Stimulated activated CD4-positive, alpha-beta T cell treated with anti-CD3 and anti-CD28 coated beads, Interleukin-2, amount 100 ng/mL, for 4 hours (primary cell): ENCODE data around the gene CRELD2.
"Not testable (repeated sequence)": the region's sequence is repeated elsewhere in the genome, so short reads cannot be mapped to it uniquely, and the experiment has no call there.

Source experiments
- DNase-seq: peaks from one replicate; pipeline ENCODE4 v3.0.0-alpha.2; 2020; ENCODE audit warnings: low read depth

The CRELD2 gene

DNA sequence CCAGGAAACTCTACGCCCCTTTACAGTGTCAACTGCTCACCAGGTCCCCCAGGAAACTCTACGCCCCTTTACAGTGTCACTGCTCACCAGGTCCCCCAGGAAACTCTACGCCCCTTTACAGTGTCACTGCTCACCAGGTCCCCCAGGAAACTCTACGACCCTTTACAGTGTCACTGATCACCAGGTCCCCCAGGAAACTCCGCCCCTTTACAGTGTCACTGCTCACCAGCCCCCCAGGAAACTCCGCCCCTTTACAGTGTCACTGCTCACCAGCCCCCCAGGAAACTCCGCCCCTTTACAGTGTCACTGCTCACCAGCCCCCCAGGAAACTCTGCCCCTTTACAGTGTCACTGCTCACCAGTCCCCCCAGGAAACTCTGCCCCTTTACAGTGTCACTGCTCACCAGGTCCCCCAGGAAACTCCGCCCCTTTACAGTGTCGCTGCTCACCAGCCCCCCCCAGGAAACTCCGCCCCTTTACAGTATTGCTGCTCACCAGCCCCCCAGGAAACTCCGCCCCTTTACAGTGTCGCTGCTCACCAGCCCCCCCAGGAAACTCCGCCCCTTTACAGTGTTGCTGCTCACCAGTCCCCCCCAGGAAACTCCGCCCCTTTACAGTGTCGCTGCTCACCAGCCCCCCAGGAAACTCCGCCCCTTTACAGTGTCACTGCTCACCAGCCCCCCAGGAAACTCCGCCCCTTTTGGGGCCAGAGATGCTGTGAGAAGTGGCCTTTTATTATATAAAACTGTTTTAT is 26.8 kb downstream of the CRELD2 start:
- not testable (repeated sequence) for DNase-seq

DNA sequence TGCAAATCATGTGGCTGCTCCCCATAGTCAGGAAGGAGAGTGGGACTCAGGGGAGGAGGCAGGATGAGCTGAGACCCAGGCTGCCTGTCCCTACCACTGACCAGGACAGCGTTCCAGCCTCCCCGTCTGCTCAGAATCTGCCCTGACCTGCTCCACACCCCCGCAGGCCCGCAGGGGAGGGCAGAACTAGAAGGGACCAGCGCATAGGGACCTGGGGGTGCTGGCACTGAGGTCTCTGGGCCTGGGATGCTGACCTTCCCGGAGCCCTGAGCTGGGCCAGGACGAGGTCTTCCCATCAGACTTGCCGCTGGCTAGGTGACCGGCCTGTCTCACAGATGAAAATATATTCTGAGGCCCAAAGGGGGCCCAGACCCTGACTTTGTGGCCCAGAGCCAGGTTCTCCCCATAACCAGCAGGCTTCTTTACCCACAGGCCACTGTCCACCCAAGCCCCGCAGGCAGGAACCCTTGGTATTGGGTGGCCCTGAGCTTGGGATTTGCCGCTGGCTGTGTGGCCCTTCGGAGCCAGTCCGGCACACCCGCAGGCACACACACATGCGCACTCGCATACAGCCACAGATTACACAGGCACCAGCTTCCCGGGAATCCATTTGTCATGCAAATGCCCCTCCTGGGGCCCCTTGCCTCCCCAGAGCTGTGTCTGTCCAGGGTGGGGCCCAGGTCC is 28.3 kb downstream of the CRELD2 start:
- no peak for DNase-seq

DNA sequence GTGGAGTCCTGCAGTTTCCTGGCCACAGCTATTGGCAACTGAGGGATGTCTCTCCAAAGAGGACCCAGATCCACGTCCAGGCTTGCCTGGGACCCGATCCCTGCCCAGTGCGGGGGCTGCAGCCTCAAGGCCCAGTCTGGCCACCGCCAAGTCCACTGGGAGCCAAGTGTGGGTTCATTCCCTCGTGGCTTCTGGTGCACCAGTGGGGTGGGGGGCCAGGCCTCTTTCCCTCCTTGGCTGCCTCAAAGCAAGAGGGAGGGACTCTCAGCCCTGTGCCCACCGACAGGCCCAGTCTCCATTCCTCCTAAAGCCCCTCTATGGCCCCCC is 28.8 kb downstream of the CRELD2 start:
- no peak for DNase-seq

DNA sequence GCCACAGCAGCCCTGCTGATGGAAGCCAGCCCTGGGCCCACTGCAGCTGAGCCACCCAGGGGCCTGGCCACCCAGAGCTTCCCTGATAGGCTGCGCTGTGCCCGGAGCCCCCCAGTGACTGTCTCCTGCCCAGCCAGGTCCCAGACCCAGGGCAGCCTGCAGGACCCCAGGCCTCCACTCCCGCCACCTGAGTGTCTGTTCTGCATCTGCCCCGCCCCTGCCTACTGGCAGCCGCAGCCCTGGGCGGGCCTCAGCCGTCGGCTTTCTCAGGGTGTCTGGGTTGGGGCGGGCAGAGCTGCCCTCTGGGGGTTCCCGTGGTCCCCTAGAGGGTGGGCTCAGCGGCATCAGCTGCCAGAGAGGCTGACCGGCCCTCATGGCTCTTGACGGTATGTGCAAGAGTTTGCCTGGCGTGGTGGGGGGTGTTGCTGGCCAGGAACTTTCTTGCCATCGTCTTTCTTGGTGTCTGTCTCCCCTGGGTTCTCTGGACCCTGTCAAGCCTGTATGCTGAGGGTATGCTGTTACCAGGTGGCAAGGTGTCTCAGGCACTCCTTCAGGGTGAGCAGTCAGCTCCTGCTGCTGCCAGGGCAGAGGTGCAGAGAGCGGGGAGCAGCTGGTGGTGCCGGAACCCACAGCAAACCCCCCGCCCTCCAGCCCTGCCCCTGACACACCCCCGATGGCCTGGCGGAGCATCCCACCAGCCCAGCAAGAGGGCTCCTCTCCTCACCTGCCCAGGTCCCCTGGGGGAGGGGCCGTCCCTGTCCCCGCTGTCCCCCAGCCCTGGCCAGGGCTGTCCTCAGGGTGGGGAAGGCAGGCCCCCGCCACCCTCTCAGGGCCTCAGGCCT is 29.9 kb downstream of the CRELD2 start:
- DNase-seq: no peak

DNA sequence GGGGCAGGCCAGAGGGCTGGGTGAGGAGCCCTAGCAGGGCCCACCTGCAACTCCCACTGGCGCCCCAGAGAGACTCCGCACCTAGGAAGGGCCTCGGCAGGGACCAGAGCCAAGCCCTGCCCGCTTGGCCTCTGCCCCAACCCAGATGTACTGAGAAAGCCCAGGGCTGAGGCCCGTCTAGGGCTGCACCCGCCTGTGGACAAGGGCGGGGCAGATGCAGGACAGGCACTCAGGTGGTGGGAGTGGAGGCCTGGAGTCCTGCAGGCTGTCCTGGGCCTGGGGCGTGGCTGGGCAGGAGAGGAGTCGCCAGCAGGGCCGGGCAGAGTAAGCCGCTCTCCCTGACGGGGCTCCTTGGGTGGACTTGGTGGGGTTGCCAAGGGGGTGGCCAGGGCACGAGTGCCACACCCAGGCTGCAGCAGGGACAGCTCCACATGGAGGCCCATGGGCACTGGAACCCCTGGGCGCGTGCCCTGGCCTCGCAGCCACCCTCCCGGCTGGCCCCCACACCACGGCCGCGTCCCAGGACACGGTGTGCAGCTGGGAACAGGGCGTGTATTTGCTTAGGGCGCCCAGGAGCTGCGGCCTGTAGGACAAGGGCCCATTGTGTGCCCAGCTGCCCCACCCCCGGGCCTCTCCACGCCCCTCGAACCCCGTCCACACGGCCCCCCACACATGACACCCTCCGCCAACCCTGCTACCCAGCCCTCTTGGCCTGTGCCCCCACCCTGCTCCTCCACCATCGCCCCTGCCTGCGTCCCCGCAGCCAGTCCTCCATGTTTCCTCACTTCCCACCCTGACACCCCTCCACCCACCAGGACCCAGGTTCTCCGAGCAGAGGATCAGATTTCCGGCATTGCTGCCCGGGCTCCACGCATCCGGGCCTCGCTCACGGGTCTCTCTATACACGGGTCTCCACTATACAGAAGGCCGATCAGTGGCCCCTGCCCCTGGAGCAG is 30.8 kb downstream of the CRELD2 start:
- DNase-seq: no peak

DNA sequence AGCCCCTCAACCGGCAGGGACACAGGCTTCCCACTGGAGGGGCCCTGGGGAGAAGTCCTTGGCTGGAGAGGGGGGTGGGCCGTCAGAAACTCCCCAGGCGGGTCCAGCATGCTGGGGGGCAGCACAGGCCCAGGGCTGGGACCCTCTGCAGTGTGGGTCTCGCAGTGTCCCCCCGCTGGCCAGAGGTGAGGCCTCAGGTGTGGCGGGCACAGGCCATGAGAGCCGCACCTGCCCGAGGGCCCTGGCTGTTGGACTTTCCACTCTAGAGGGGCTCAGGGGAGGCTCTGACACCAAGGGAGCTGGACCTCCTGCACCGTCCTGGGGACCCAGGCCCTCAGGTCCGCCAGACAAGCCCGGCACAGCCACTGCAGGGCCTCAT is 31.5 kb downstream of the CRELD2 start:
- DNase-seq: no peak

DNA sequence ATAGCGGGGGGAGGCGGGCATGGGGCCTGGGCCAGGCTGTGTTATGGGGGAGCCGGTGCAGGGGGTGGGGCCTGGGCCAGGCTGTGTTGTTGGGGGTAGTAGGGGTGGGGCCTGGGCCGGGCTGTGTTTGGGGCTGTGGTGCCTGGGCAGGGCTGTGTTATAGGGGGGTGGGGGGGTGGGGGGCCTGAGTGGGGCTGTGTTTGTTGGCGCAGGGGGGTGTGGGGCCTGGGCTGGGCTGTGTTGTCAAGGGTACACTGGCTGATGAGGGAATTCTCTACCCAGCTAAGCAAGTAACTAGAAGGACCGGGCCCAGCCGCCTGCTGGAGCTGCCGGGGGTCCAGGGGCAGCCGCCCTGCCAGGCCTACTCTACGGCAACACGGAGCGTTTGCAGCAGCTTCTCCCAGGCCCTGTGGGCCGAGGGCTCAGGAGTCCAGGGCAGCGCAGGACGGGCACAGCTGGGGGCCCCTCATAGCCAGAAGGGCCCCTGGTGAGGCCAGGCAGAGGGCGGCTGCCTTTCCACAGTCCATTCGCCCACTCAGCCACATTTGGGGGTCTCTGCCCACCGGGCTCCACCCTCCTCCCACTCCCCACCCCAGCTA is 32.1 kb downstream of the CRELD2 start:
- DNase-seq: no peak

DNA sequence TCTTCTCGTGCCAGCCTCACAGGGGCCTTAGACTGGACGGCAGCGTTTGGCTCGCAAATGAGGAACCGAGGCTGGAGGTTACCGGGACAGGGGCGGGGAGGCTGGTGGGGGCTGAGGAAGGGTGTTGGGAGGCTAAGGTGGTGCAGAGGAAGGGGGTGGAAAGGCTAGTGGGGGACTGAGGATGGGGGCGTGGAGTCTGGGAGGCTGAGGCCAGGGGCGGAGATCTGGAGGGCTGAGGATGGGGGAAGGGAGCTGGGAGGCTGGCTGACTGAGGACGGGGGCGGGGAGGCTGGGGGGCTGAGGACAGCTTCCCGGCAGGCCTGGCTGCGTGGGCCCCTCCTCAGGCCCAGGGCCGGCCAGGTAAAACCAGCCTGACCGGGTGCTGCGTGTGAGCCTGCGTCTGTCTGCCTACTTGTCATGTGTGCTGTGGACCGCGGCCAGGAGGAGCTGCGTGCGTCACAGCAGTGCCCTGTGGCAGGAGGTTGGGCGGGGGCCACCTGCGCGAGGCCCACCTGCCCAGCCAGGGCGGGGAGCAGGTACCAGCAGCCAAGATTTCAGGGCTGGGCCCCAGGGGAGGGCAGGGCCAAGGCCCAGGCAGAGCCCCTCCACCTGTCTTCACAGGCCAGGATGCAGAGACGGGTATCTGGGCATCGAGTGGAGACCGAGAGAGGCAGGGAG is 32.7 kb downstream of the CRELD2 start:
- DNase-seq: no peak

DNA sequence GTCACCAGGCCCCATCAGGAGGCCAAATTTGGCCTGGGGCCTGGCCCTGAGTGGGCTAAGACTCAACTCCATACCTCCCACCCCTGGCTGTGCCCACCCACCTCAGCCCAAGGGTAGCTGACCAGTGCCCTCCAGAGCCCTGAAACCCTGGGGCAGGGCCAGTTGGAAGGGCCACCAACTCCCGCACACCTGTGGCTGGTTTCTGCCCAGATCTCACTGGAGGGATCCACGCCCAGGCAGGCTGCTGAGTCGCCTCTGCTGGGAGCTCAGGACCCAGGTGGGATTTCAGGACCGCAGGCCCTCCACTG is 33.2 kb downstream of the CRELD2 start:
- no peak for DNase-seq

DNA sequence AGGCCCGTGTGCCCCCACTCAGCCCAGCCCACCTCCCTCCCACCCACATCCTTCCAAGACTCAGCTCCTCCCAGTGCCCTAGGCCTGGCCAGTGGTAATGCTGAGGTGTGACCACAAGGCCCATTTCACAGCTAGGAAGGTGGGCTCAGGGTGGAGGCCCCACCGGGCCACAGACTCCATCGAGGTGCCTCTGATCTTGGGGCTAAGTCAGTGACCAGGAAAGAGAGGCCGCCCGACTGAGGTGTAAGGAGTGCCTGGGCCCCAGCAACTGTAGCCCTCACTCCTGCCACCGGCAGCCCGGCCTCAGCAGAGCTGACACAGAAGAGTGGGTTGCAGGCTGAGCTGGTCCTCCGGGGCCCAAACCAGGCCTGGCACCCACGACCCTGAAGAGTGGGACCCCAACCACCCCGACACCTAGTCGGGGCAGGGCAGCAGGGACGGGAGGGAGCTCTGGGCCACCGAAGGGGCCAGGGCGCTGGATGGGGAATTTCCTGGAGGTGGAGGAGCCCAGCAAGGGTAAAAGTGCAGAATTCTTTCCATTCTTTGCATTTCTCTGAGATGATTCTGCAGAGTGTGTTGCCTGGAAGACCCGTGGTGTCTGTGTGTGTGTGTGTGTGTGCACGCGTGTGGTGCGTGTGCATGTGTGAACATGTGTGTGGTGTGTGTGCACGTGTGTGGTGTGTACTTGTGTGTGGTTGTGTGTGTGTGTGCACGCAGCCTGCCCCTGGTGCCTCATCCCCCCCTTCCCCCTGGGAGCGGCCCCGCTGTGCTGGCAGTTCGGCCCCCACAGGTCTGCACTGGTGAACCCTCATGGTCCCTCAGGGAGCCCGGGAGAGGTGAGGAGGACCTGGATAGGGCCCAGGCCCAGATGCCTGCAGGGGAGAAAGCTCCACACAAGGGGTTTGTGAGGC is 33.8 kb downstream of the CRELD2 start:
- DNase-seq: no peak

DNA sequence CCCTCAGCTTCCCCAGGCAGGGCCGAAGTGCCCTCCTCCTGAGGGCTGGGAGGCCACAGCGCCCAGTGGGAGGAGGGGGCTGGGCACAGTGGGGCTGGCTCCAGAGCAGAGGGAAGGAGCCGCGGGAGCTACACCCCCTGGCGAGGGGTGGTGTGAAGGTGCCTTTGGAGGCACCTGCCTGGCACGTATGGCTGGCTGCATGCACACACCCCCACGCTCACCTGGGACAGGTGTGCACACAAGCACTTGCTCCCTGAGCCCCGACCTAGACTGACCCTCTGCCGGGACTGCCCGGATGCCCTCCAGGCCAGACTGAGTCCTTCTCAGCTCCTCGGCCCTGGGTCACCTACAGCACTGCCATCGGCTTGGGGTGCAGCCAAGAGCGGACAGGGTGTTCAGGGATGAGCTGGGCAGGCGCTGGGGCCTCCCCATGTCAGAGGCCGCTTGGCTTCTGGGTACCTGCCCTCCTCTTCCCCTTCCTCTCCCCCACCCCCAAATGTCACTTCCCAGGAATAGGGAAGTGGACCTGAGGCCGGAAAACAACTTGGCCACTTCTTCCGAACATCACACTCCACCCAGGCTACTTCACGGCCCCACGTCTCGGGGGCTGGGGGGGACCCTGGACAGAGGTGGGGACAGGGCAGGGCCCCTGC is 34.7 kb downstream of the CRELD2 start:
- no peak for DNase-seq

DNA sequence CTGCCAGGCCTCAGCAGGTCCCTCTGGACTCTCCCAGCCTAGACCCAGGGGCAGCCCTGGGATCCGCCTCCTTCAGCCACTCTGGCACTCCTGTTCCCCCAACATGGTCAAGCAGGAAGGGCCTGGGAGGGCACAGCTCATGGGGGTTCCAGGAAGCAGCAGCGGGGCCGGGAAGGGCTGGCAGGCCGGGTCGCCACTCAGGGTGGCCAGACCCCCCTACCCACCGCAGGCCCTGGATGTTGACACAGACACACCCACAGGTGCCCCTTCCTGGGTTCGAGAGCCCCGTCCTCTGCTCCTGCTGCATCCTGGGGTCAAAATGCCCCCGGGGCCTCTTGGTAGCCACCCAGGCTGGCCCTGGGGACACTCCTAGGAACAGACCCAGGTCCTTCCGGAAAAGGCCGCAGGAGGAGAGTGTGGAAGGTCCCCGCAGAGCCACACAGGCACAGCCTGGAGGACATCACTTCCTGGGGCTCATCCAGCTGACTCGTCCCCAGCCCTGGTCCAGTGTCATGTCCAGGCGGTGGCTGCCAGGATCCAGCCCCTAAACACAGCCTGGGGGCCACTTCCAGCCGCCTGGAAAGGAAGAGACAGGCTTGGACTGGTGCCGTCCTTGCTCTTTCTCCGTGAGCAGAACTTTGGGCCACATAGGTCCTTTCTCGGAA is 35.4 kb downstream of the CRELD2 start:
- DNase-seq: no peak

DNA sequence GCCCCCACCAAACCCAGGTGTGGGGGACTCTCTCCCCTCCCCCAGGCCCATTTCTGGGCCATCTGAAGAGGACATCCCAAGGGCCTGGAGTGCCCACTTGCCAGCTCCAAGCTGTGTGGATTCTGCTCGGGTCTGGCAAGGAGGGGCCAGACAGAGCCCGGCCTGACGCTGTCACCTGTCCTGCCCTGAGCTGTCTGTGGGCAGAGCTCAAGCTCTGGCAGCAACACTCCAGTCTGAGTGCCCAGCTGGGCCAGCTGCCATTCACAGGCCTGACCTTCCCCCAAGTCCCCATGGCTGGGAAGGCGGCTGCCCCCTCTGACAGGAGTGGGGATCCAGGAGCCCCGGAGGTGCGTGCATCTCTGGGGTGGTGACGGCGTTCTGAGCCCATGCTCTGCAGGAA is 35.9 kb downstream of the CRELD2 start:
- no peak for DNase-seq

DNA sequence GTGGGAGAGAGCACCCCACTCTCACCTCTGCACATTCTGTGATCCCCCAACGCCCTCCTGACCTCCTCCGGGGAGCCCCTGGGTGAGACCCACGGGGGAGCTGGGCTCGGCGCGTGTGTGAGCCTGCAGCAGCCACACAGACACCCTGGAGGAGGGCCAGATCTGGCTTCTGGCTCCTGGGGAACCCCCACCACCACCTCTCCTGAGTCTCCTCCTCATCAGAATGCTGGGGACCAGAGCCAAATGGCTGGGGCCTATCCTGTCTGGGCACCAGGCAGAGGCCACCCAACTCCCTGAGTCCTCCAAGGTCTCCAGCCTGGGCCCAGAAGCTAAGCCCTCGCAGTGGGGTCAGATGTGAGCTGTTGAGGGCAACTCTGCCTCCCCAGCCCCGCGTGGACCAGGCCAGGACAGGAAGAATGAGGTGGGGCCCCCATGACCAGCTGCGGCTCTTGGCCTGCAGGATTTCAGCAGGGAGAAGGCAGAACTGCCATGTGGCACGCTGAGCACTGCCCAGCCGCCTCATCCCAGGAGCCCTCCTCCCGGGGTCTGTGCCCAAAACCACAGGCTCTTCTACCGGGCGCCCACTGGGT is 36.7 kb downstream of the CRELD2 start:
- no peak for DNase-seq

DNA sequence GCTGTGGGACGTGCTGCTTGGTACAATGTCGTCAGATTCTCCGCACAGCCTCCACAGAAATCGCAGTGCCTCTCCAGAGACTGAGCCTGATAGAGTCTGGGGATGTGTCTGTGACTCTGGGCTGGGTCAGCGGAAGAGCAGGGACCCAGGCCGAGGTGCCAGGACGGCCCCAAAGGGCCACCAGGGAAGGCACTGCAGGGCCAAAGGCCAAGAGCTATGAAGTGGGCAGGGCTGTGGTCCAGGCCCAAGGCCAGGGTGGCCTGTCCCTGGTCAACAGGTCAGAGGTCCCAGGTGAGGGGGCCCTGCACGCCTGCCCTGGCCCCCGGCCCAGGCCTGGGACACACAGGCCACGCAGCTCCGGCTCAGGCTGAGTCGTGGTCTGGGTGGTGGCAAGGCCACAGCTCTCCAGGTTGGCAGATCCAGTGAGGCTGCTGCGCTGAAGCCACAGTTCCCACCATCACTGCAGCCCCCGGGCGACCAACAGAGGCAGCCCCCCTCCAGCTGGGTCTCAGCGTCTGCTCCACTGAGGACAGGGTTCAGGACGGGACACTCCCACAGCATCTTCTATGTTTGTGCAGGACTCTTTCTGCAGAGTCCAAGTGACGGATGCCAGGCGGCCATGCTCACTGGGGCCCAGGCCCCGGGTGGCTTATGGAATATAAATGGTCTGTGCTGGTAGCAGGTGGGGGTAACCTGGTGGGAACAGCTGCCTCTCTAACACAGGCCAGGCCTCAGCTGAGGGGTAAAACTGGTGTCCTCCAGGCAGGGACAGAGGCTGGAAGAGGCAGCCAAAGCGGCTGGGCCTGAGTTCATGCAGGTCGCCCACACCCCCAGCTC is 37.4 kb downstream of the CRELD2 start:
- no peak for DNase-seq

DNA sequence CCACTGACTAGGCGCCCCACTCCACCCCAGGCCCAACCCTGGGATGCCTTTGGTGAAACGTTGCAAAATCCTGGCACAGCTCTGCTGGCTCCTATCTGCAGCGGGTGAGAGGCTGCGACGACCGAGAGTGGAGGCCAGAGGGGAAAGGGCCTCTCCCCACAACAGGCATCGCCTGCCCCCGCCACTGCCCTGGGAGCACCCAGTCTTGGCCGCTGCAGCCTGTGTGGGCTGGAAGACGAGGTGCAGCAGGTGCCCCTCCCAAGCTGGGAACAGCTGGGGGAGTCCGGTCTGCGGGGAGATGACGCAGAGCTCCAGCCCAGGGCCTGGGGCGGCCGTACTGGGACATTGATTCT is 38.0 kb downstream of the CRELD2 start:
- DNase-seq: no peak

DNA sequence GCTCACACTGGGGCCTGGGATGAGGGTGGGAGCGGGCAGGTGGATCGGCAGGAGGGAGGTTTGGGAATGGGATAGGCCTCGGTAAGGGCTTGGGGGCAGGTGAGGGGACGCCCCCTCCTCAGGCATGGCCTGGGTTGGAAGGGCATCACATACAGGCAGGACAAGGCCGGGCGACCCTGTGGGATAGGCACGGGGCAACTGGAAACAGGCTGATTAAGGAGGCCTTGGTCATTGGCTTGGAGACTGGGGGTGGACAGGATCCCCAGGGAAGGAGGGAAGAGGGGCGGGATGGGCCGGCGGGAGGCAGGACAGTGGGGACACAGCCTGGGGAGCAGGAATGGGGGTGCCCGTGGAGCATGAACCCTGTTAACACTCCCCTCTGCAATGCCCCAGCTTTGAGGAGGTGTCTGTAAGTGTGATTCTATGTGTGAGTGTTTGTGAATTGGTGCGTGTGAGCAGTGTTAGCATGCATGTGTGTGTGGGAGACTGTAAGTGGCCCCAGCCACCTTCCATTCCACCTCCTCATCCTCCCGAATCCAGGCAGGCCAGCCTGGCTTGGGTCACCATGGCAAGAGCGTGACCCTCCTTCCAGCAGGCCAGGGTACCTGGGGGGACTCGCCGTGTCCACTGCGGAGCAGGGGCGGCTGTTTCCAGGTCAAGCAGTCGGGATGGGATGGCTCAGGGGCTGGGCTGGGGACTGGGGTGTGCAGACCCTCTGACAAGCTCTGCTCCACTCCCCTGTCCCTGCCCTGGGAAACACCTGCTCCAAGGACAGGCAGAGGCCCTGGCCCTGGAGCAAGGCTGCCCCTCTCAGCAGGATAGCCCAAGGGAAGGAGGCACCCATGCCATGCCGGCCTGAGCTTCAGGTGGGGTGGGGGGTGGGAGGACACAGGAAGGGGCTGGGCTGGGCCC is 38.7 kb downstream of the CRELD2 start:
- no peak for DNase-seq
